AG04450 (cell line): ENCODE measurements around the gene MAPK11. TPM values are rescaled to one million over a fixed set of nuclear protein-coding genes. Genes with fewer than 3 reads are reported as not detected.

Source experiments
- CTCF ChIA-PET: fragments of 300-600, 350-600 bp; formaldehyde crosslinking; extraction: SDS; loops from one replicate; lab custom pipeline; 2022; ENCODE audit warnings: antibody characterized with exemption, inconsistent platforms; lab: Charles Lee
- POLR2A ChIA-PET: fragments of 350-600 bp; formaldehyde crosslinking; extraction: SDS; loops from one replicate; lab custom pipeline; 2021; ENCODE audit warnings: antibody characterized with exemption, inconsistent platforms; lab: Yijun Ruan, JAX
- DNase-seq: peaks from one replicate; pipeline ENCODE4 v3.0.0-alpha.2; 2011; ENCODE audit warnings: low read depth, low spot score
- H3K27ac ChIP-seq: one replicate; pipeline ENCODE4 v1.5.1; 2012; ENCODE audit warnings: low read depth, low read length, control low read depth
- H3K27me3 ChIP-seq: one replicate; pipeline ENCODE4 v1.6.0; 2012; ENCODE audit warnings: low read length; ENCODE audit not compliant: control insufficient read depth, insufficient read depth
- H3K4me3 ChIP-seq: 2 replicates; pipeline ENCODE4 v1.5.1; 2011; ENCODE audit warnings: mild to moderate bottlenecking, low read depth, low read length, control low read depth
- H3K9me3 ChIP-seq: 2 replicates; pipeline ENCODE4 v1.5.1; 2012; ENCODE audit warnings: low read length; ENCODE audit not compliant: control insufficient read depth, insufficient read depth
- polyA plus RNA-seq: library from polyadenylated mRNA; depleted of rRNA; stranded (reverse); fragments of >200 nt; gene quantifications from 2 replicates; pipeline ENCODE4 v1.2.3, GENCODE V29; 2011
- TF ChIP-seq, protein P1 (sequence below): IDR thresholded peaks from 2 replicates; pipeline ENCODE4 v1.5.1; 2011; ENCODE audit warnings: low read depth, low read length, control low read depth, inconsistent platforms

The MAPK11 gene
- polyA plus RNA-seq, 1 experiment: 6.7 TPM

DNA sequence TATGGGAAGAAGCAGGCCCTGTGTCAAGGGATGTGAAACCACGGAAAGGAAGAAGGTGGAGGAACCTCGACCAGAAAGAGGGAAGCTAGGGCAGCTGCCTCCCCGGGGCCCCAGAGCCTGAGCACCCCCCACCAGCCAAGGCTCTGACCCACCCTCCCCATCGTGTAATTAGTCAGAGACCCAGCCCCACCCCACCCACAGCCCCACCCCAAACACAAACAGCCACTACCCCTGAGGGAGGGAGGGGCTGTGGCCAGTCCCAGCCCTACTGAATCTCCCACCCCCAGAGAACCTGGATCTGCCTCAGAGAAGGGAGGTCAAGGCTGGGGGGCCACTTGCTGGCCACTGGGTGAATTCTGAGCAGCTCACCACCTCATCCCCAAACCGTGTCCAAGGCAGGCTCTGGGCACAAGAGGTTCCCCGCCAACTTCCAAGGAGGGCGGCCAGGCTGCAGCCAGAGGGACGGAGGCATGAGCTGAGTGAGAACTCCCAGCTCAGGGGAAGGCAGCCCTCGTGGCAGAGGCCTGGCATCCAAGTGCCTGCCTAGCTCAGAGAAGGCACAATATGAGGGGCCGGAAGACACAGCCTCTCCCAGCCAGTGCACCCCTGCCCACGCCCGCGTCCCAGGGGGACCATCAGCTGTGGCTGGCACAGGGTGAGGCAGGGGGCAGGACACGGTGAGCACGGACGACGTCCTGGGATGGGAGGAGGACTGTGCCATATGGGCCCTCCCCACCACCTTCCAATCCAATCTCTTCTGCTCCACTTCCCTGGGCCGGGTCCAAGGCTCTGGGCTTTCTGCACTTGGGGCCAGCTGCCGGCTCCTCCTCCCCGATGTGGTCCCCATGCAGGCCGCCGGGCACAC is 34.6 kb upstream of the MAPK11 start:
- Histone ChIP-seq H3K9me3 (peaks cover 3% of the 10 kb centered on the region; the same call in 1 of the 2 replicates), H3K4me3 (peak overlapping the region; percentile 93), H3K27ac (peak overlapping the region; percentile 93), H3K27me3 (no peaks in the 10 kb centered on the region)
- TF ChIP-seq, protein P1, sequence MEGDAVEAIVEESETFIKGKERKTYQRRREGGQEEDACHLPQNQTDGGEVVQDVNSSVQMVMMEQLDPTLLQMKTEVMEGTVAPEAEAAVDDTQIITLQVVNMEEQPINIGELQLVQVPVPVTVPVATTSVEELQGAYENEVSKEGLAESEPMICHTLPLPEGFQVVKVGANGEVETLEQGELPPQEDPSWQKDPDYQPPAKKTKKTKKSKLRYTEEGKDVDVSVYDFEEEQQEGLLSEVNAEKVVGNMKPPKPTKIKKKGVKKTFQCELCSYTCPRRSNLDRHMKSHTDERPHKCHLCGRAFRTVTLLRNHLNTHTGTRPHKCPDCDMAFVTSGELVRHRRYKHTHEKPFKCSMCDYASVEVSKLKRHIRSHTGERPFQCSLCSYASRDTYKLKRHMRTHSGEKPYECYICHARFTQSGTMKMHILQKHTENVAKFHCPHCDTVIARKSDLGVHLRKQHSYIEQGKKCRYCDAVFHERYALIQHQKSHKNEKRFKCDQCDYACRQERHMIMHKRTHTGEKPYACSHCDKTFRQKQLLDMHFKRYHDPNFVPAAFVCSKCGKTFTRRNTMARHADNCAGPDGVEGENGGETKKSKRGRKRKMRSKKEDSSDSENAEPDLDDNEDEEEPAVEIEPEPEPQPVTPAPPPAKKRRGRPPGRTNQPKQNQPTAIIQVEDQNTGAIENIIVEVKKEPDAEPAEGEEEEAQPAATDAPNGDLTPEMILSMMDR: no peak
- DNase-seq: no peak
- POLR2A ChIA-PET: interaction anchor here (1.6 to 2.4 kb wide), 3 partner anchors 11 to 33 kb away, joined by 6 to 19 read pairs (median 9); no protein-coding TSS in a partner anchor
- CTCF ChIA-PET: interaction anchor here (0.7 kb wide), 1 partner anchor 37 kb away, joined by 3 read pairs; no protein-coding TSS in a partner anchor

DNA sequence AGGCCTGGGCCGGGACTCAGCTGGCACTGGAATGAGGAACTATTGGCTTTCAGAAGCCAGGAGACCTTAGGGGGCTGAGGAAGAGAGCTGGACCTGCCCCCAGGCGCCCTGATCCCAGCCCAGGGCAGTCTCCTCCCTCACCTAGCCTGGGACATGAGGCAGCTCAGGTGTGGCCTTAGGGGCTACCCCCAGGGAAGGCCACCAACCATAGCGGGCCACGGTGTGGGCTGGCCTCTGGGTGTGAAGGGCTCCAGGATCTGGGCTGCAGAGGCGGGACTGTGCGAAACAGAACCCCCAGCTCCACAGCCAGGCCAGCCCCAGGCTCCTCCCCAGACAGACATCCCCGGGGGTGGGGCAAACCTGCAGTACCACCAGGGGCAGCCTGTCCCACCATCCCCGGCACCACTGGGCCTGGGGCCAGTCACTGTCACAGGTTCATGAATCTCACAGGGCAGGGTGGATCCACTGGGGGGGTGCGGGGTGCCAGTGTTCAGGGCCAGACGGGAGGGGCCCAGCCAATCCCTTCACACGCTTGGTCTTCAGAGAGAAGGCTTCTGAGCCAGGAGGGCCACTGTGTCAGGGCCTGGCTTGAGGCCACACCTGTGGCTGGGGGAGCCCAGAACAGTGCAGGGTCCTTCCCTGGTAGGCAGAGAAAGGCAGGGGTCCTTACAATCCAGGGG is 33.8 kb upstream of the MAPK11 start:
- CTCF ChIA-PET: no interaction called here

DNA sequence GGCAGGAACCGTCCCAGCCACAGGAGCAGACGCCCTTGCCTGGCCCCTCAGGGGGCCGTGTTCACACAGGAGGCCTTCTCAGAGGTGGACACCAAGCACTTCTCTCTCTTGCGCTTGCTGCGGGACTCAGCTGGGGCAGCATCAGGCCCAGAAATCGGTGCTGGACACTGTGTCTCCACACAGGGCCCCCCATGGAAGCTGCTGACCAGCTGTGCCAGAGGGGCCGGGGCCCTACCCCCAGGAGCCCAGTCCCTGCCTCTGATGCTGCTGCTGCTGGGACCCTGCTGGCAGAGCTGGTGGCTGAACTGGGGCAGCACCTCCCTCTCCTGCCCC is 33.3 kb upstream of the MAPK11 start:
- Histone ChIP-seq H3K27ac (peak overlapping the region; percentile 57), H3K4me3 (no peak overlapping the region; the same call in 1 of the 2 replicates), H3K9me3 (peaks cover 3% of the 10 kb centered on the region; the same call in 1 of the 2 replicates), H3K27me3 (no peaks in the 10 kb centered on the region)
- ChIA-PET CTCF (no interaction called here), POLR2A (no interaction called here)
- no peak for DNase-seq
- TF ChIP-seq, protein P1: no peak

More for the DNA sequence above, 33.8 kb upstream of the MAPK11 start:
- no peak for DNase-seq
- H3K9me3 ChIP-seq: peaks cover 3% of the 10 kb centered on the region; the same call in 1 of the 2 replicates
- no peaks in the 10 kb centered on the region for H3K27me3 ChIP-seq
- TF ChIP-seq, protein P1: 0 out of 2 replicates have a peak, but pooled peaks have one; percentile 16
- H3K4me3 ChIP-seq: peak overlapping the region; percentile 32
- peak overlapping the region; percentile 57 for H3K27ac ChIP-seq
- POLR2A ChIA-PET: interaction anchor here (1.6 kb wide), 1 partner anchor 22 kb away, joined by 6 read pairs; no protein-coding TSS in a partner anchor

DNA sequence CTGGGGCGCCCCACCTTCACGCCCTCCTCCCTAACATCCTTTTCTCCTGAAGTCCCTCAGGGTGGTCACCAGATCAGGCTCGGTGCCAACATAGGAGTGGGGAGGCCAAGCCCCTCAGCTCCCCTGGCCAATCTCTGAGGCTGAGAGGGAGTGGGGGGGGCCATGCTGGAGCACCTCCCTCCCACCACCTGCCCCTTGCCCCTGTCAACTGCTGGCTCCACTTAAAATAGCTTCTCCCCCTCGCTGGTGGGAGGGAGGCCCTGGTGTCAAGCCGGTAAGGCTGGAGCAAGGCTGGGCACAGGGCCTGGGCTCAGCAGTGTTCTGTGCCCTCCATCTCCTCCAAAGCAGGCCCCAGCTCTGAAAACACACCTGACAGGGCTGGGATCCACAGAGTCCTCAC is 32.4 kb upstream of the MAPK11 start:
- CTCF ChIA-PET: interaction anchor here (0.6 kb wide), 1 partner anchor 63 kb away, joined by 3 read pairs; no protein-coding TSS in a partner anchor
- Histone ChIP-seq H3K27ac (peak overlapping the region; percentile 31), H3K4me3 (no peak overlapping the region; the same call in 1 of the 2 replicates), H3K27me3 (no peaks in the 10 kb centered on the region), H3K9me3 (peaks cover 3% of the 10 kb centered on the region; the same call in 1 of the 2 replicates)
- TF ChIP-seq, protein P1: no peak
- no peak for DNase-seq
- POLR2A ChIA-PET: interaction anchor here (1.1 kb wide), 1 partner anchor 9 kb away, joined by 4 read pairs; no protein-coding TSS in a partner anchor
